ENCODE measurements around the gene MAP6D1.

Gene MAP6D1

DNA sequence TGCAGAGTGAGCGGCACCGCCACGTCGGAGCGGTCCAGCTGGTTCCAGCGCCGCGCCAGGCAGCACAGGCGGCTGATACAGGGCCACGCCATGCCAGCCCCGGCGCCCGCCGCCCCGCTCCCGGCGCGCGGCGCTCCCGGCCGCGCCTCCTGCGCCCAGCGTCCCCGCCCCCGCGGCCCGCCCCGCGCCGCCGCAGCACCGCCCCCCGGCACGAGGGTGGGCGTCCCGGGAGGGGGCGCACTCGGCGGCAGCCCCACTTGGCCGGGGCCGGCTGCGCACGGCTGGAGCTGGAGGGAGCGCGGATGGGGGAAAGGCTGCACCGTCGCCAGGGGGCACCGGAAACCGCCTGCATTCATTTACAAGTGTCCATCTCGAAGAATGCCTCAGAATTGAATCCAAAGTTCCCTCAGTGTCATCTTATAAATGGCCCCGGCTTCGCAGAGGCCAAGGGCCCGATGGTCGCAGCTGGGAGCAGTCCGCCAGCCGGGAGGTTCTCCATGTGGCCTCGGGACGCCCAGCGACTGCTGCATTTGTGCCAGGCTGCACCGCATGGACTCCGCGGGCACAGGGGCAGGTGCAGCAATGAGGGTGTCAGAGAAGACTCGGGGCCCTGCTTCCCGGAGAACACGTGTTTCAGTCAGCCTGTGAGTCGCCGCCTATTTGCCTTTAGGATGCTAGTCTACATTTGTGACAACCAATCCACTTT lies at the start of gene MAP6D1:
Gene MAP6D1 (minus strand): TSS at position 122 of the 706 bp plus-strand sequence. CDS start 30 bp downstream, at position 92.
- peak; percentile 11 for DNase-seq (ENCODE audit: low read depth)

DNA sequence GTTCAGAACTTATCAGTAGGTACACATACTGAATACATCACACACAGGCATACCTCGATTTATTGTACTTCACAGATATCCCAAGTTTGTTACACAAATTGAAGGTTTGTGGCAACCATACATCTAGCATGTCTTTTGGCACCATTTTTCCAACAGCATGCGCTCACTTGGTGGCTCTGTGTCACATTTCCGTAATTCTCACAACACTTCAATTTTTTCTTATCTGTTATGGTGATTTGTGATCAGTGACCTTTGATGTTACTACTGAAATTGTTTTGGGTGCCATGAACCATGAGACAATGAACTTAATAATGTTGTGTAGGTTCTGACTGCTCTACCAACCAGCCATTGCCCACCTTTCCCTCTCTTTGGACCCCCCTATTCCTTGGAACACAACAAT lies 48.5 kb upstream of the MAP6D1 start:
- DNase-seq (ENCODE audit: low read depth) = no peak

DNA sequence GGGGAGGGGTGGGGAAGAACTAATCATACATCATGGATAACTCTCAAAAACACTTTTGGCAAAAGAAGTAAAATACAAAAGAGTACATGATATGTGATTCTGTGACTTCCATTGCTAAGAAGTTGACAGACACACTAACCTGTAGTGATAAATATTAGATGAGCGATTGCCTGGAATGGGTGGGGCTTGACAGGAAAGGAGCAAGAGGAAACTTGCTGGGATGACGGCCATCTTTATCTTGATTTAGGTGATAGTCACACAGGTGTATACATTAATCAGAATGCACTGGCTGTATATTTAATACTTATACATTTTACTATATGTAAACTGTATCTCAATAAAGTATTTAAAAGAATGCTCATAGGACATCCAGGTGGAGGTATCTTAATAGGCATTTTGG lies 46.2 kb upstream of the MAP6D1 start:
- no peak for DNase-seq (ENCODE audit: low read depth)

DNA sequence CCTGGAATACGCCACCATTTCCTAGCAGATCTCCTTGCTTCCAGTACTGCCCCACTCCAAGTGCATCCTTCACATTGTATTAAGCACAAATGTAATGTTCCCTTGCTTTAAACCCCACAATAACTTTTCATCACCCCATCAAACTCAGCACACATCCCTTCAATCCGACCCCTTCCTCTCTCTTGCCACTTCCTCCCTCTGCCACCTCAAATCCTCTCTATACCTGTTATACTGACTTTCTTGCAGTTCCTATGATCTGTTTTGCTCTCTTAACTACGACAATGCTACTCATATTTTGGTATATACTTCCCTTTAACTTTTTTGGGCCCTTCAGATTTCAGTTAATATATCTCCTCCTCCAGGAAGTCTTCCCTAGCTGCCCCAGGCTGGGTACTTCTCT lies 45.2 kb upstream of the MAP6D1 start:
- no peak for DNase-seq (ENCODE audit: low read depth)

DNA sequence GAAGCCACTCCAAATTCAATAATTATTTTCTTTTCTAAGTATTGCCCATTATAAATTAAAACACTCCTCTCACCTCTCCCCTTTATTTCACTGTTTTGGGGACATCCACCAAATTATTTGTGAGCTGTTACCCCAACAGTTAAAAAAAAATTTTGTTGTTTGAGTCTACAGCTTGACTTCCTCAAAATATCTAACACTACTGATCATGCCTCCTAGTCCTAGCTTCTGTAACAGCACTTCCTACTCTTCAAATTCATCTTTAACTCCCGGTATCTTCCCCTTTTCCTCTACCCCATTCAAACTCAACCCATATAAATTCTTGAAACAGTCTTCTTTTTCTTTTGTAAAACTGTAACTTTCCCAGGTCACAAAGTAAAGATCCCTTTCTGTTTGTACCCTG lies 43.4 kb upstream of the MAP6D1 start:
- DNase-seq (ENCODE audit: low read depth) = no peak

DNA sequence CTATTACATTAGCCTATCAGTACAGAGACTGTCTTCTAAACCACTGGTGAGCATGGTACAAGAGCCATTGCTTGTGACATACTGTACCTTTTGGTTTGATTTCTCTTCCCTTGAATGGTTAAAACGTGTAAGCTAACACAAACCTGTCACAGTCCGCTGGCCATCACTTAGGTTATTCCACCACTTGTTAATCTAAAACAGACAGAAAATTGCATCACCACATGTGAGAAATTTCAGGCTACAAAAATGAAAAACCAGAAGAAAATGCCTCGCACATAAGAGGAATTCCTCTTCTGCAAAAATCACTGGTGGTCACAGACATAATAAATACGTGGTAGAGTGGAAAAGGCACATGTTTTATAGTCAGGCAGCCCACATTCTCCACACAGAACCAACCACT lies 37.2 kb upstream of the MAP6D1 start:
- no peak for DNase-seq (ENCODE audit: low read depth)

DNA sequence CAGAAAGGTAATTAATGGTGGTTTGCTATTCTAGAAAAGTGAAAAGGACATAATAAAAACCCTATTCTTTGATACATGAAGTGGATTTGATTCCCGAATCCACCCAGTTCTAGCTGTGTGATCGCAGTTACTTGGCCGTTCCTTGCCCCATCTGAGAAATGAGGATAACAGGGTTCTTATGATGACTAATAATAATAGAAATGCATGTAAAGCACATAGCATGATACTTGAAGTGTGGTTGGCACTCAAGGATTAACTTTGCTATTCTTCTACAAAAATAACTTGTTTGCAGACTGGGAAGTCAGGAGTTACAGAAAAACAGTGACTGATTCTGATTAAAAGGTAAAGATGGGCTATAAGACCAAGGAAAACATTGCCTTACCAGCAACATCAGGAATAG lies 32.5 kb upstream of the MAP6D1 start:
- no peak for DNase-seq (ENCODE audit: low read depth)

DNA sequence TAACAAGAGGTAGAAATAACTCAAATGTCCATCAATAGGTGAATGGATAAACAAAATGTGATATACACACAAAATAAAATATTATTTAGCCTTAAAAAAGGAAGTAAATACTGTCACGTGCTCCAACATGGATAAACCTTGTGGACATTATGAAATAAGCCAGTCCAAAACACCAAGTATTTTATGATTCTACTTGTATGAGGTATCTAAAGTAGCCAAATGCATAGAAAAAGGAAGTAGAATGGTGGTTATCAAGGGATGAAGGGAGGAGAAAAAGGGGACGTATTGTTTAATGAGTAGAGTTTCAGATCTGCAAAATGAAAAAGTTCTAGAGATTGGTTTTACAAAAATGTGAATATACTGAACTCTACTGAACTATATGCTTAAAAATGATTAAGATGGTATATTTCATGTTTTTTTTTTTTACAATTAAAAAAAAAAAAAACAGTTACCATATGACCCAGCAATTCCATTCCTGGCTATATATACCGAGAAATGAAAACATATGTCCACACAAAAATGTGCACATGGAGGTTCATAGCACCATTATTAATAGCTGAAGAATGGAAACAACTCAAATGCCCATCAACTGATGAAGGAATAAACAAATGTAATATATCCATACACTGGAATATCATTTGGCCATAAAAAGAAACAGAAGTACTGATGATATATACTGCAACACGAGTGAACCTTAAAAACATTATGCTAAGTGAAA lies 29.1 kb upstream of the MAP6D1 start:
- DNase-seq (ENCODE audit: low read depth) = no peak

DNA sequence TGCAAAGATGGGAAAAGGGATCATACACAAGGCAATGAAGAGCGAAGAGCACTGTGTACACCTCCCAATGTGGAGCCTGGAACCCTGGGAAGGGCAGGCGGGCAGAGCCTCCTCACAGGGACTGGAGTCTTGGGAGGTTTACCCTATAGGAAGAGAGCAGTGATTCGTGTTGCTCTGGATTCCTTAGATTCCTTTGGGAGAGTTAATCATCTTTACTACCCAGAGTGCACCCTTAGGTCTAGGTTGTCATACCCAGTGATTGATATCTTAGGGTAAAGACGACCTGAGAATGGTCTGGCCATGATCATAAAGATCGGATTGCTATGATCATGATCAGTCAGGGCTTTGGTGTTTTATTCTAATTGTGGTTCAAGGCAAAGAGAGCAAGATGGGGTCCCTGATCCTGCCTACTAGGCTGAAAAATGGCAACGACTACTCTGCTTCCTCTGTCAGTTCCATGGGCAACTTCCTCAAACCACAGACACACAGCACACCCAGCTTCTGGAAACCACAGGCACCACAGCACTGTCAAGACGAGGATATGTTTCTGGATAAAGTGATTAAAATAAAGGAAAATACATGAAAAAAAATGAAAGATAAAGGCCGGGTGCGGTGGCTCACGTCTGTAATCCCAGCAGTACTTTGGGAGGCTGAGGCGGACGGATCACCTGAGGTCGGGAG lies 20.4 kb upstream of the MAP6D1 start:
- DNase-seq (ENCODE audit: low read depth) = no peak

DNA sequence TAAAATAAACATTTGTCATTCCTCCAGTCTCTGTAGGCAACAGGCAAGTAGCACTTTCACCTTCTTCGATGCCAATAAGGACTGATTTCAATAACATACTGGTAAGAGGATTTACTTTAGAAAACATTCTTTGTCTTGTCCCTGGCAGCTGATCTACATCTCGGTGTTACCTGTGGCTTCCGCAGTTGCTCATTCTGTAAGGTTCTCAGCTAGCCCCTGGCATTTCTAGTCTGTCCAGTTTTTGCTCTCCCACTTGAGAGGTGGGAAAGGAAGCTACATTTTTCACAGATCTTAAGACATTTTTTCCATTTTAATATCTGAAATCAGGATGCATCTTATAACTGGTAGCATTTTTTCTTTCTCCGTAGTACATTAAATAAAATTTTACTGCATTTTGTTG lies 19.7 kb upstream of the MAP6D1 start:
- DNase-seq (ENCODE audit: low read depth) = no peak

DNA sequence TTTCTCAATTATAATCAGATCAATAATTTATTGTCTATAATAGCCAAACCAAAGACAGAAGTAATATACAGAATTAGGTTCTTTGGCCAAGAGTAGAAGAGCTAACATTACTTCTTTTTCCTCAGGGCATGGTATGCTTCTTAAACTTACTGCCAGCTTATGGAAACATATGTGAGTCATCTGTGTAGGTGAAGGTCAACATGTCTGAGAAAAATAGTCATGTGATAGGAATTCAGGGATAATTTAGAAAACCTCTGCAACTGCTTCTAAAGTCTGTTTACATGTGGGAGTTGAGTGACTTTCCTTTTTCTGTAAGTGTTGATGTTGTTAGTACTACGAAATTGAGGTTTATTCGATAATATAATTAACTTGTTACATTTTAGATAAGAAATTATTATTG lies 19.2 kb upstream of the MAP6D1 start:
- no peak for DNase-seq (ENCODE audit: low read depth)

DNA sequence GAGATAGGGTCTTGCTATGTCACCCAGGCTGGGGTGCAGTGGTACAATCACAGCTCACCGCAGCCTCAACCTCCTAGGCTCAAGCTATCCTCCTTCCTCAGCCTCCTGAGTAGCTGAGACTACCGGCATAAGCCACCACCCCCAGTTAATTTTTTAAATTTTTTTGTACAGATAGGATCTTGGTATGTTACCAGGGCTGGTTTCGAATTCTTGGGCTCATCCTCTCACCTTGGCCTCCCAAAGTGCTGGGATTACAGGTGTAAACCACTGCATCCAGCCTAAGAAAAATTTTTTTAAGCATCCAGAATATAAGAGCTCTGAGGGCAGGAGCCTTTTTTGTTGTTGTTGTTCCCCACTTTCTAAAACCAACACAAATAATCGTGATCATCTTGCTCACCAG lies 14.4 kb upstream of the MAP6D1 start:
- DNase-seq (ENCODE audit: low read depth) = no peak

DNA sequence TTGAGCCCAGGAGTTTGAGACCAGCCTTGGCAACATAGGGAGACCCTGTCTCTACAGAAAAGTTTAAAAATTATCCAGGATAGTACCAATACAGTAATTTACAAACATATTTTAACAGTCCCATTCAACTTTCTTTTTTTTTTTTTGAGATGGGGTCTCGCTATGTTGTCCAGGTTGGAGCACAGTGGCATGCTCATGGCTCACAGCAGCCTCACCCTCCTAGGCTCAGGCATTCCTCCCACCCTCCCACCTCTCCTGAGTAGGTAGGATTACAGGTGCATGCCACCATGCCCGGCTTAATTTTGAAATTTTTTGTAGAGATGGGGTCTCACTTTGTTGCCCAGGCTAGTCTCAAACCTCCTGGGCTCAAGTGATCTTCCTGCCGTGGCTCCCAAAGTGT lies 12.5 kb upstream of the MAP6D1 start:
- no peak for DNase-seq (ENCODE audit: low read depth)

DNA sequence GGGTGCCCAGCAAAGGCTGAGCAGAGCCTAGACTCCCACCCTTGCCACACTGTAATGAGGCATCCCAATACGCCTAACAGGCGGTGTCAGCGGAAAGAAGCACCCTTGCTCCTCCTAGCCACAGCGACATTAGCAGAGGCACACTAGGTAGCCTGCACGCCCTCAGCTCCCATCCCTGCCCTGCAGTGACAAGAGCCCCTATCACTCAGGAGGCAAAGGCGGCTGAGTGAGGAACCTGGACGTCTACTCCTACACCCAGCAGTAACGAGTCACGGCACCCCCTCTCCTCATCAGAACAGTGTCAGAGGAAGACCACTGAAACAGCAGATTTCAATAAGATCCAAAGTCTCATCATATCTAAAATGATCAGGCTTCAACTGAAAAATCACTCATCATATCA lies 12.0 kb upstream of the MAP6D1 start:
- DNase-seq (ENCODE audit: low read depth) = no peak

DNA sequence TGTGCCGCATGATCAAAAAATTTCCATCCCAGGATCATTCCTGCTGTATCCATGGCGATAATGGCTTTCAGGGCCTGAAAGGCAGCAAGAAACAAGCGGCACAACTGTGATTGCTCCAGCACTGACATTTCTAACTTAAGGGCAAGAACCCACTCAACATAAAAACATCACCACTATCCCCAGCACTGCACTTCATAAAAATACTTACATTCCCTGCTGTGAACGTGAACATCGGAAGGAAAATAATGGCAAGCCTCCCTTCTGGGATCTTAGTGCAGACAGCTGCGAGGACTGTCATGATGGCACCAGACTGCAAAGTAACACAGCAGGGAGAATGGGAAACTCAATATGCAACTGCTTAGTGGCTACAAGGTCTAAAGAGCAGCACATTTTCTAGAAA lies 8.1 kb upstream of the MAP6D1 start:
- DNase-seq (ENCODE audit: low read depth) = no peak

DNA sequence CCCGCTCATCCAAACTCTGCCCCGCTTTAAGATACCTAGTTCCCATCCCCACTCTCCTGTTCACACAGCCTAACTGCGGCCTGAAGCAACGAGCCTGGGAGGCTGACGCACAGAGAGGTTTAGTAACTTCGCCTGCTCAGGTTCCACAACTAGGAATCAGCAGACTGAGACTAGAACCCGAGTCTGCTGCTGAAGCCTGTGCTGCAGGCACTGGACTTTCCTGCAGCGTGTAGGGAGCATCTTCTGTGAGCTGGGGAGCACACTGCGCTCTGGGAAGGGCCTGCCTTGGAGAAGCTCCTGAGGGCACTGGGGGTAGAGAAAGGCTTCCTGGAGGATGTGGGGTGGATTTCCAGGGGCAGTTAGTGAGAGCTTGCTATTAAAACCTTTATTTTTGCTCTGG lies 4.8 kb upstream of the MAP6D1 start:
- no peak for DNase-seq (ENCODE audit: low read depth)

DNA sequence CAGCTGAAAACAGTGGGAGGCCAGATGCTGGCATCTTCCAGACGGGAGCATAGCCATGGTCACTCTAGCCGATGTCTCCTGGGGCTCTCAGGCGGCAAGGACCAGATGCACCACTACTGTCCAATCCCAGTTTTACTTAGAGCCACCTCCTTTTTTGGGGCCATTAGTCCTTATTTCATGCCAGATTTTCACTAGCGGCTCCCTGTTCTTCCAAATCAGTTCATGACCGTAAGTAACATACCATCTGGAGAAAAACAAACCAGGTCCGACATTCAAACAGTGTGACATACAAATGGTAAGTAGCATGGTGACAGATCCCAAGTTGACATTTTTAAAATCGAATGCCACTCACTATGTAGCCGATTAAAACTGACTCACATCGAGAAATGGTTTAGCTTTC lies 4.1 kb upstream of the MAP6D1 start:
- DNase-seq (ENCODE audit: low read depth) = no peak

DNA sequence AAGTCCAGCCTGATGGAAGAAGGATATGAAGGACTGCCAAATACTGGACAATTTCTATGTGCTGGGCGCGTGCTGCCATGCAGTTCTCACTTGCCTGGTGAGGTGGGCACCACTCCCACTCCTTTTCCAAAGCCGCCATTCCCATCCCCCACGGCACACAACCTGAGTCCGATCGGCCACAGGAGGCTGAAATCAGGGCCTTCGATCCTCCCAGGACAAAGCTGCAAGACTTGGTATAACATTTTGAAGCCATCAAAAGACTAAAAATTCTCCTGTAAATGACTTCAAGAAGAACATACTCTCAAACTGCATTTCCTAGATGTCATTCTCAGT lies 3.1 kb upstream of the MAP6D1 start:
- no peak for DNase-seq (ENCODE audit: low read depth)

DNA sequence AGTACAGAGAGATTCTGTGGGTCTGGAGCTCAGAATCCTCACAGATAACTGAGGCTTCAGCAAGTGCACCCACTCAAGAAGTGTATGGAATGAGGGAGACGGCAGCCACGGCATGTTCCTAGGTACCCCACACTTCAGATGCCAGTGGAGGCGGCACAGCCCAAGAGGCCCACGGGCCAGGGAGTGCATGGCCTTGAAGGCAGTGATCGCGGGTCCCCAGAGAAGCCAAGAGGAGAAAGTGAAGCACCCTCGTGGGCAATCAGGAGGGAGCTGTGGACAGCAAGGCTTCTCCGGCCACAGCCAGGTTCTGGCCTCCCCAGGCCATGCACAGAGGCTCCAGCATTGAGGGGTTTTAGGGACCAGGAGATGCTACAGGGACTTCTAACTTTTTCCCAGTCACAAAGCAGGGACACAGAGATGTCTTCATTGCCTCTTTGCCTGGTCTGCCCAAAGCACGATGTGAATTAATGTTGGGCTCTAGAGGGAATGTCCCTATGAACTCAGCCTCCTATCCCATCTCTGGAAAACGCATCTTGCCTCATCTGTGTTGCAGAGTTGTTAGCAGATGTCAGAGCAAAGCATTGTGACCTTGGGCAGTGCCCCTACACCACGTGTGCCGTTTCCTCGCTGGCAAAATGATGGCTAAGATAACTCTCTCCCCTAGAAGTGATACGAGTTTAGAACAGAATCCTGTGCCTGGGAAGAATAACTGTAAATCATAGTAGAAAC lies 2.6 kb upstream of the MAP6D1 start:
- DNase-seq (ENCODE audit: low read depth) = no peak

DNA sequence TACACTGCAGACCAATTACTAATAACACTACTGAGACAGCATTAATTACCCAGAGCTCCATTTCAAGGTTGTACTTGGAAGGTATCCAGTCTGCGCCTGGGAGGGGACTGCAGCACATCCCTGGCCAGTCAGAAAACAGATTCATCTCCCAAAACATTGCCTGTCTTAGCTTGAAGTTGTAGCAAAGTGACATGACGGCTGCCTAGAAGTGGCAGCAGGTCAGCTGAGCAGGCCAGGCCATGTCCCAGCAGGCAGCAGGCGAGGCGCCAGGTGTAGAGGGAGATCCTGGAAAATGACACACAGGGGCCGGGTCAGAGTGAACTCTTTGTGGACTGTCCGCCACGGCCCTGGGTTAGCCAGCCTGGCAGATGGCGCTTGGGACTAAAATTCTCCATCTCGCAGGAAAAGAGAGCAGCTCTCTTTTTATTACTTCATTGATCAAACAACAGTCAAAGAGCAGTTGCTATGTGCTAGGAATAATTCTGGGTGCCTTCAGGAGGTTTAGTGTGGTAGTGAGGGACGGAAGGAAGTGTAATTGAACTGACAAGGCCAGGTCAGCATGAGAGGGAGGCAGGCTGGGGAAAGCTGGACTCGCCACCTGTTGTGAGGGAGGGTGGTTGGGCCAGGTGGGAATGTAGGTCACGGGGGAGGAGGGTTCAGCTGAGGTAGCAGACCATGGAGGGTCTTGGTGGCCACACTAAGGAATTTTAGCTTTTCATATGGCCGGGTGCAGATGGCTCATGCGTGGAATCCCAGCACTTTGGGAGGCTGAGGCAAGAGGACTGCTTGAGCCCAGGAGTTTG lies 1.3 kb upstream of the MAP6D1 start:
- DNase-seq (ENCODE audit: low read depth) = no peak

DNA sequence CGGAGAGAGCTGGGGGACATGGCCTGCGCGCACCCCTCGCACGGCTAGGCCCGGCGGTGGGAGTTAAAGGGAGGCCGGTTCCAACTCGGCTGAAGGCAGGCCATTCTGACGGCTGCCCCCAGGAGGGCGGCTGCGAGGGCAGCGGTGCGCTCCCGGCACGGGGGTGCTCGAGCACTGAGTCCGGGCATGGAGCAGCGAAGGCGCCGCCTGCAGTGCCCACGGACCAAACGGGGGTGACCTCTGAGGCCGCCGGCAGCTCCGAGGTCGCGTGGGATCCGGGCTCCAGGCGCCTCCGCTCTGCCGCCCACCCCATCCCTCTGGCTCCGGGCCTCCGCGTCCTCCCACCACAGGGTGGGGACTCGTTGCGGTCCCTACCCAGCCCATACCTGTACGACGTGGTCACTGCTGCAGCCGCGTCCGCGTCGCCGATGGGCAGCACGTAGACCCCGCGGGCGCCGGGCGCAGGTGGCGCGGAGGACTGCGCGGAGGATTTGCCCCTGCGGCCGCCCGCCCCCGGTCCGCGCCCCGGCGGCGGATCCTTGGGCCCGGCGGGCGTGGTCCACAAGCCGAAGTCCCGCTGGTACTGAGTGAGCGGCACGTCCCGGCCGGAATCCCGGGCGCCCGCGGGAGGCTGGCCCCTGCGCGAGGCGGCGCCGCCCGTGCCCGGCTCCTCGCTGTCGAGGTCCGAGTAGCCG lies 469 bp downstream of the MAP6D1 start:
- no peak for DNase-seq (ENCODE audit: low read depth)
